GM23248 (cell line): ENCODE measurements around the gene PTMA. TPM values are rescaled to one million over a fixed set of nuclear protein-coding genes. Genes with fewer than 3 reads are reported as not detected.
A peak's percentile ranks its signal among the peaks of the same experiment; 100 is the strongest.

Experiments used
- DNase-seq: peaks from one replicate; pipeline ENCODE4 v3.0.0-alpha.2; 2015
- H2AFZ ChIP-seq: fragments of 200-600 bp; sonication (generic); 2 replicates; pipeline ENCODE4 v1.6.1; 2016; ENCODE audit warnings: antibody characterized with exemption
- H3F3A ChIP-seq: fragments of 200-600 bp; sonication (generic); 2 replicates; pipeline ENCODE4 v1.6.1; 2016; ENCODE audit warnings: mild to moderate bottlenecking, antibody characterized with exemption, mixed run types; ENCODE audit not compliant: insufficient read depth
- H3K27ac ChIP-seq: fragments of 200-600 bp; sonication (generic); 2 replicates; pipeline ENCODE4 v1.5.1; 2016; ENCODE audit warnings: mild to moderate bottlenecking
- H3K27me3 ChIP-seq: fragments of 200-600 bp; sonication (generic); replicated peaks from 2 replicates; pipeline ENCODE4 v1.6.1; 2016; ENCODE audit warnings: mild to moderate bottlenecking; ENCODE audit not compliant: insufficient read depth
- H3K36me3 ChIP-seq: fragments of 200-600 bp; sonication (generic); 2 replicates; pipeline ENCODE4 v1.6.1; 2016; ENCODE audit warnings: low read depth, mild to moderate bottlenecking
- H3K4me1 ChIP-seq: fragments of 200-600 bp; sonication (generic); 2 replicates; pipeline ENCODE4 v1.6.1; 2016; ENCODE audit warnings: mild to moderate bottlenecking; ENCODE audit not compliant: insufficient read depth
- H3K4me2 ChIP-seq: fragments of 200-600 bp; sonication (generic); one replicate; pipeline ENCODE4 v1.6.1; 2016; ENCODE audit warnings: mild to moderate bottlenecking; ENCODE audit not compliant: unreplicated experiment
- H3K4me3 ChIP-seq: fragments of 200-600 bp; sonication (generic); 2 replicates; pipeline ENCODE4 v1.5.1; 2016; ENCODE audit warnings: mild to moderate bottlenecking
- H3K79me2 ChIP-seq: fragments of 200-600 bp; sonication (generic); 2 replicates; pipeline ENCODE4 v1.6.1; 2016; ENCODE audit warnings: mild to moderate bottlenecking; ENCODE audit not compliant: insufficient read depth
- H3K9ac ChIP-seq: fragments of 200-600 bp; sonication (generic); 2 replicates; pipeline ENCODE4 v1.6.1; 2016; ENCODE audit warnings: mild to moderate bottlenecking
- H3K9me2 ChIP-seq: fragments of 200-600 bp; sonication (generic); 2 replicates; pipeline ENCODE4 v1.6.1; 2016; ENCODE audit warnings: mixed run types, mild to moderate bottlenecking, moderate library complexity; ENCODE audit not compliant: insufficient read depth
- H3K9me3 ChIP-seq: fragments of 200-600 bp; sonication (generic); one replicate; pipeline ENCODE4 v1.6.1; 2017; ENCODE audit warnings: low read depth
- H4K20me1 ChIP-seq: fragments of 200-600 bp; sonication (generic); 2 replicates; pipeline ENCODE4 v1.6.0; 2016; ENCODE audit not compliant: insufficient read depth
- EZH2 ChIP-seq: fragments of 200-600 bp; sonication (generic); IDR thresholded peaks from 2 replicates; pipeline ENCODE4 v1.6.1; 2018; ENCODE audit warnings: antibody characterized with exemption, mild to moderate bottlenecking; ENCODE audit not compliant: insufficient read depth, poor library complexity, severe bottlenecking
- EZH2phosphoT487 ChIP-seq: fragments of 200-600 bp; sonication (generic); IDR thresholded peaks from 2 replicates; pipeline ENCODE4 v1.6.1; 2018; ENCODE audit warnings: antibody characterized with exemption, moderate library complexity, mild to moderate bottlenecking, low read depth; ENCODE audit not compliant: insufficient read depth
- WGBS, 2 experiments: methylation state at CpG; one replicate each; pipeline ENCODE4 v1.1.6; 2015 to 2017; ENCODE audit warnings: low lambda C conversion rate in 2 of 2, low coverage in 1 of 2; ENCODE audit errors: missing lambda C conversion rate in 2 of 2; 5-methylcytosine and 5-hydroxymethylcytosine counted together
- in situ Hi-C: fragments of 300-500 bp; cut with MboI; formaldehyde crosslinking; loops from 2 replicates; pipeline ENCODE4 v1.15.0; 2020
- polyA plus RNA-seq: library from polyadenylated mRNA; unstranded; fragments of >200 nt; fragmentation: Nextera tagmentation; extraction: Ambion mirVana; gene quantifications from 2 replicates; pipeline ENCODE4 v1.2.1, GENCODE V29; 2016
- total RNA-seq: library from RNA; depleted of rRNA; stranded (reverse); fragments of >200 nt; shearing (Covaris generic); gene quantifications from 2 replicates; pipeline ENCODE4 v1.2.3, GENCODE V29; 2014

The PTMA gene
- total and polyA plus RNA-seq, 2 experiments from 2014 or later, result 318 to 570 TPM

GRCh38 chr2:231662028-231662810, 46.1 kb upstream of the PTMA start:
- peak overlapping the region; percentile 64 for H3K27ac ChIP-seq
- 5 to 7% methylated on average over 80 to 83 of the region's 87 CpGs for WGBS, 2 experiments
- H3K27me3 ChIP-seq, result no peaks in the 10 kb centered on the region
- peak overlapping the region; percentile 65 for H3K4me3 ChIP-seq
- peak; percentile 98 for DNase-seq
- peak overlapping the region; percentile 65 for H3K4me2 ChIP-seq
- 0 out of 2 replicates have a peak, but pooled peaks cover 5% of the 10 kb centered on the region for H3F3A ChIP-seq
- in situ Hi-C loops, result no loop called here
- H4K20me1 ChIP-seq, result no peaks in the 10 kb centered on the region
- peaks cover 3% of the 10 kb centered on the region; the same call in 1 of the 2 replicates for H3K4me1 ChIP-seq
- peak overlapping the region; percentile 82 for H3K9ac ChIP-seq
- no peak for TF ChIP-seq EZH2
- TF ChIP-seq EZH2phosphoT487, result no peak
- no peaks in the 10 kb centered on the region for H3K9me3 ChIP-seq
- no peaks in the 10 kb centered on the region for H3K9me2 ChIP-seq
- no peaks in the 10 kb centered on the region for H3K79me2 ChIP-seq
- H2AFZ ChIP-seq, result peak overlapping the region; percentile 95
- no peaks in the 10 kb centered on the region for H3K36me3 ChIP-seq

GRCh38 chr2:231662811-231663457, 45.4 kb upstream of the PTMA start:
- DNase-seq, result no peak
- no peaks in the 10 kb centered on the region for H4K20me1 ChIP-seq
- H3K36me3 ChIP-seq, result no peaks in the 10 kb centered on the region
- TF ChIP-seq EZH2 (no peak), EZH2phosphoT487 (no peak)
- 94% methylated on average over 34 of the region's 34 CpGs for WGBS, 2 experiments
- no peaks in the 10 kb centered on the region for H3K79me2 ChIP-seq
- in situ Hi-C loops, result no loop called here
- H3K4me3 ChIP-seq, result peak overlapping the region; percentile 65
- peak overlapping the region; percentile 66 for H3K9ac ChIP-seq
- H3K27me3 ChIP-seq, result no peaks in the 10 kb centered on the region
- H3F3A ChIP-seq, result 0 out of 2 replicates have a peak, but pooled peaks cover 5% of the 10 kb centered on the region
- peak overlapping the region; percentile 56 for H3K27ac ChIP-seq
- H3K4me2 ChIP-seq, result peak overlapping the region; percentile 65
- peaks cover 5% of the 10 kb centered on the region; the same call in 1 of the 2 replicates for H3K4me1 ChIP-seq
- no peaks in the 10 kb centered on the region for H3K9me2 ChIP-seq
- H2AFZ ChIP-seq, result peak overlapping the region; percentile 86
- H3K9me3 ChIP-seq, result no peaks in the 10 kb centered on the region

DNA sequence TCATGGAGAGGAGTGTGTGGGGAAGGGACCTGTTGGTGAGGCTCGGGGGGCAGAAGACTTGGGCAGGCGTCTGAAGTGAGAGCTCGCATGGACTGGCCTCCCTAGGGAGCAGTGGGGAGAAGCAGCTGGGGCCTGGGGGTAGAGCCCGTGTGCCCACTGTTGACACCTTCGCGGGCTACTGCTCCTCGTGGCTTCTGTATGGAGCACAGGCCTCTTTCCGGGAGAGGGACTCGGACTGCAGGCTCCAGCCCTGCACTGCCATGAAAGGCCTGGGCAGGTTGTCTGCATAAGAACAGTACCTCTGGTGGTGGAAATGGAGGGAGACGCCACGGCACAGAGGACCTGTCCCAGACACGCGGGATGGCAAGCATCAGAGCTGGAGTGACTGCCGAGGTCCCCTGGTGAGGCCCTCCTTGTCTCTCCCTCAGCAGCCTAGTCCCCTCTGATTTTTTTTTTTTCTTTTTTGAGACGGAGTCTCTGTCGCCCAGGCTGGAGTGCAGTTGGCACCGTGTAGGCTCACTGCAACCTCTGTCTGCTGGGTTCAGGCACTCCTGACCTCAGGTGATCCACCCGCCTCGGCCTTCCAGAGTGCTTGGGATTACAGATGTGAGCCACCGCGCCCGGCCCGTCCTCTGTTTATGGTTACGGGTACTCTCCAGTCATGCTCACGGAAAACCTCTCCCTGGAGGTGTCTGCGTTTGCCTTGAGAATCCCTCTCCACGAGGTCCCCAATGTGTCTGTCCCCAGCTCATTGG, 44.7 kb upstream of the PTMA start:
- H4K20me1 ChIP-seq, result no peaks in the 10 kb centered on the region
- no peak overlapping the region for H2AFZ ChIP-seq
- no peak overlapping the region for H3K9ac ChIP-seq
- no peaks in the 10 kb centered on the region for H3K9me2 ChIP-seq
- 90 to 91% methylated on average over 23 to 27 of the region's 27 CpGs for WGBS, 2 experiments
- H3K4me3 ChIP-seq, result no peak overlapping the region
- no peaks in the 10 kb centered on the region for H3K27me3 ChIP-seq
- in situ Hi-C loops, result no loop called here
- H3K27ac ChIP-seq, result no peak overlapping the region
- no peaks in the 10 kb centered on the region for H3K9me3 ChIP-seq
- H3K4me1 ChIP-seq, result peaks cover 5% of the 10 kb centered on the region; the same call in 1 of the 2 replicates
- 0 out of 2 replicates have a peak, but pooled peaks cover 5% of the 10 kb centered on the region for H3F3A ChIP-seq
- H3K4me2 ChIP-seq, result no peak overlapping the region
- TF ChIP-seq EZH2, result no peak
- no peak for TF ChIP-seq EZH2phosphoT487
- H3K79me2 ChIP-seq, result no peaks in the 10 kb centered on the region
- H3K36me3 ChIP-seq, result no peaks in the 10 kb centered on the region
- no peak for DNase-seq

DNA sequence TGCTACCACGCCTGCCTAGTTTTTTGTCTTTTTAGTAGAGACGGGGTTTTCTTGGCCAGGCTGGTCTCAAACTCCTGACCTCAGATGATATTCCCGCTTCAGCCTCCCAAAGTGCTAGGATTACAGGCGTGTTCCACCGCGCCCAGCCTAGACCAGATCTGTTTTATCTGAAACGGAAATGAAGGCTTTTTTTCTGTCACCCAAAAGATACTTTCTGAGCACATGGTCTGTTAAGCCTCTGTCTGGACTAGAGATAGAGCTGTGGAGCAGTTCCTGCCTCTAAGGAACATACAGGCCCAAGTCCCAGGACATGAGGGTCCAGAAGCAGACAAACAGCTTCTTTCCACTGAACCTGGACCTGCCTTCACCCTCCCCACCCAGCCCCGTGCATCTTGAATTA, 43.6 kb upstream of the PTMA start:
- Histone ChIP-seq H3F3A (0 out of 2 replicates have a peak, but pooled peaks cover 5% of the 10 kb centered on the region), H3K4me2 (no peak overlapping the region), H4K20me1 (no peaks in the 10 kb centered on the region), H3K27me3 (no peaks in the 10 kb centered on the region), H3K4me3 (no peak overlapping the region), H3K9me2 (no peaks in the 10 kb centered on the region), H3K9me3 (no peaks in the 10 kb centered on the region), H3K36me3 (no peaks in the 10 kb centered on the region), H3K4me1 (peaks cover 5% of the 10 kb centered on the region; the same call in 1 of the 2 replicates), H3K9ac (no peak overlapping the region), H2AFZ (no peak overlapping the region), H3K27ac (no peak overlapping the region), H3K79me2 (no peaks in the 10 kb centered on the region)
- no peak for DNase-seq
- in situ Hi-C loops, result no loop called here
- TF ChIP-seq EZH2 (no peak), EZH2phosphoT487 (no peak)
- WGBS, 2 experiments, result 93 to 96% methylated on average over 8 of the region's 8 CpGs
